PFSK-1 (cell line): ENCODE data around the gene MDC1.

Experiments
- FOXP2 ChIP-seq: optimal IDR thresholded peaks from 2 replicates; pipeline ENCODE3; 2011; ENCODE audit warnings: borderline replicate concordance, control low read depth, inconsistent platforms; ENCODE audit not compliant: insufficient read depth; ENCODE audit errors: extremely low read length, extremely low read depth
- POLR2AphosphoS5 ChIP-seq: IDR thresholded peaks from 2 replicates; pipeline ENCODE4 v1.6.1; 2012; ENCODE audit warnings: low read depth, mild to moderate bottlenecking, control low read depth, low read length, moderate library complexity
- SIN3A ChIP-seq: IDR thresholded peaks from 2 replicates; pipeline ENCODE4 v1.6.1; 2012; ENCODE audit warnings: mild to moderate bottlenecking, low read length, moderate library complexity, borderline replicate concordance; ENCODE audit not compliant: insufficient read depth
- TAF1 ChIP-seq: IDR thresholded peaks from 2 replicates; pipeline ENCODE4 v1.6.1; 2012; ENCODE audit warnings: low read length, control low read depth, borderline replicate concordance; ENCODE audit not compliant: insufficient read depth
- TF ChIP-seq, protein P1 (sequence below), 2 experiments: IDR thresholded peaks; 2 replicates each; pipeline versions ENCODE4 v1.6.1 to v1.8.0; 2011 to 2012; ENCODE audit warnings: low read depth in 2 of 2, low read length in 2 of 2, control low read depth in 1 of 2, inconsistent platforms in 1 of 2, mild to moderate bottlenecking in 1 of 2, moderate library complexity in 1 of 2; ENCODE audit not compliant: insufficient read depth in 1 of 2

DNA sequence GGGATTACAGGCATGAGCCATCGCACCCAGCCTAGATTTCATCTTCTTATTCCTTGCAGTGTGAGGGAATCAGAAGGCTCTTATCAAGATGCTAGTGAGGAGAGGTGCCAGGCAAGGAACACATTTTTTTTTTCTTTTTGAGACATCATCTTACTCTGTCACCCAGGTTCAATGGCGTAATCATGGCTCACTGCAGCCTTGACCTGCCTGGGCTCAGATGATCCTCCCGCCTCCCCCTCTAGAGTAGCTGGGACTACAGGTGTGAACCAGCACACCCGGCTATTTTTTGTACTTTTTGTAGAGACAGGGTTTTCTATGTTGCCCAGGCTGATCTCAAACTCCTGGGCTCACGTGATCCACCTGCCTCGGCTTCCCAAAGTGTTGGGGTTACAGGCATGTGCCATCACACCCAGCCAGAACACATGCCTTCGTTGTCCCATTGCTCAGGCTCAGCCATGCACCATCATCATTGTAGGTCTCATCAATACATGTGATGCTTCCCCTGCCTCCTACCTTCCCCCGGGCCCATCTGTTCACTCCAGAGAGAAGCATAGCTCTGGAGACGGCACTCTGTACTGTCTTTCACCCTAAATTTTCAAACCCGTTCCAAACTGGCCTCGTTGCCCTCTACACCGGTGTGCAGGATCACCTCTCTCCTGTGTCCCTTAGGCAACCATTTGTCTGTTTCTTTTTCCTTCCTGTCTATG is 15.3 kb upstream of the MDC1 start:
- no peak for TF ChIP-seq POLR2AphosphoS5
- TF ChIP-seq, protein P1, sequence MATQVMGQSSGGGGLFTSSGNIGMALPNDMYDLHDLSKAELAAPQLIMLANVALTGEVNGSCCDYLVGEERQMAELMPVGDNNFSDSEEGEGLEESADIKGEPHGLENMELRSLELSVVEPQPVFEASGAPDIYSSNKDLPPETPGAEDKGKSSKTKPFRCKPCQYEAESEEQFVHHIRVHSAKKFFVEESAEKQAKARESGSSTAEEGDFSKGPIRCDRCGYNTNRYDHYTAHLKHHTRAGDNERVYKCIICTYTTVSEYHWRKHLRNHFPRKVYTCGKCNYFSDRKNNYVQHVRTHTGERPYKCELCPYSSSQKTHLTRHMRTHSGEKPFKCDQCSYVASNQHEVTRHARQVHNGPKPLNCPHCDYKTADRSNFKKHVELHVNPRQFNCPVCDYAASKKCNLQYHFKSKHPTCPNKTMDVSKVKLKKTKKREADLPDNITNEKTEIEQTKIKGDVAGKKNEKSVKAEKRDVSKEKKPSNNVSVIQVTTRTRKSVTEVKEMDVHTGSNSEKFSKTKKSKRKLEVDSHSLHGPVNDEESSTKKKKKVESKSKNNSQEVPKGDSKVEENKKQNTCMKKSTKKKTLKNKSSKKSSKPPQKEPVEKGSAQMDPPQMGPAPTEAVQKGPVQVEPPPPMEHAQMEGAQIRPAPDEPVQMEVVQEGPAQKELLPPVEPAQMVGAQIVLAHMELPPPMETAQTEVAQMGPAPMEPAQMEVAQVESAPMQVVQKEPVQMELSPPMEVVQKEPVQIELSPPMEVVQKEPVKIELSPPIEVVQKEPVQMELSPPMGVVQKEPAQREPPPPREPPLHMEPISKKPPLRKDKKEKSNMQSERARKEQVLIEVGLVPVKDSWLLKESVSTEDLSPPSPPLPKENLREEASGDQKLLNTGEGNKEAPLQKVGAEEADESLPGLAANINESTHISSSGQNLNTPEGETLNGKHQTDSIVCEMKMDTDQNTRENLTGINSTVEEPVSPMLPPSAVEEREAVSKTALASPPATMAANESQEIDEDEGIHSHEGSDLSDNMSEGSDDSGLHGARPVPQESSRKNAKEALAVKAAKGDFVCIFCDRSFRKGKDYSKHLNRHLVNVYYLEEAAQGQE (IDR thresholded peaks at IDR 0.05; ENCODE audit: insufficient read depth in 1 of 2, low read depth in 2 of 2, low read length in 2 of 2) = no peak
- no peak for TF ChIP-seq SIN3A
- no peak for TF ChIP-seq TAF1
- TF ChIP-seq FOXP2 = no peak
